K562 (cell line): ENCODE measurements around the gene STOML3. TPM values are rescaled to one million over a fixed set of nuclear protein-coding genes. Genes with fewer than 3 reads are reported as not detected.

Experiments
- FIP1L1 ChIP-seq: fragments of 200-400 bp; formaldehyde crosslinking; IDR thresholded peaks from 2 replicates; pipeline ENCODE4 v1.6.1; 2018; ENCODE audit warnings: mild to moderate bottlenecking, low read depth, low read length; ENCODE audit not compliant: poor library complexity, severe bottlenecking
- HDAC2 ChIP-seq: fragments of 450-650 bp; IDR thresholded peaks from 2 replicates; pipeline ENCODE4 v1.6.1; 2016; ENCODE audit warnings: mild to moderate bottlenecking
- MEIS2 ChIP-seq: fragments of 450-650 bp; IDR thresholded peaks from 2 replicates; pipeline ENCODE4 v1.6.1; 2014; ENCODE audit warnings: mild to moderate bottlenecking; ENCODE audit not compliant: partially characterized antibody
- MTA3 ChIP-seq: fragments of 450-650 bp; formaldehyde crosslinking; IDR thresholded peaks from 2 replicates; pipeline ENCODE4 v1.6.1; 2017; ENCODE audit warnings: mild to moderate bottlenecking, borderline replicate concordance
- NCOA1 ChIP-seq: fragments of 450-650 bp; IDR thresholded peaks from 2 replicates; pipeline ENCODE4 v1.6.1; 2016; ENCODE audit warnings: low read depth
- NCOA4 ChIP-seq: fragments of 450-650 bp; IDR thresholded peaks from 2 replicates; pipeline ENCODE4 v1.6.1; 2018; ENCODE audit warnings: mild to moderate bottlenecking; ENCODE audit not compliant: partially characterized antibody
- NR2C2 ChIP-seq, 2 experiments: fragments of 200-800 bp in 1 of 2; sonication (Bioruptor generic) in 1 of 2; sonication (generic) in 1 of 2; formaldehyde crosslinking in 1 of 2; IDR thresholded peaks; 2 replicates each; pipeline versions ENCODE4 v1.6.1 to v1.8.0; 2016 to 2022; ENCODE audit warnings: mild to moderate bottlenecking in 1 of 2, missing compliant biosample characterization in 1 of 2, missing genetic modification characterization in 1 of 2, missing genetic modification reagents in 1 of 2
- PTBP1 ChIP-seq: fragments of 200-400 bp; formaldehyde crosslinking; IDR thresholded peaks from 2 replicates; pipeline ENCODE4 v1.6.1; 2017; ENCODE audit warnings: low read depth, low read length
- SFPQ ChIP-seq: fragments of 200-400 bp; formaldehyde crosslinking; IDR thresholded peaks from 2 replicates; pipeline ENCODE4 v1.6.1; 2017; ENCODE audit warnings: mild to moderate bottlenecking, low read depth, low read length, moderate library complexity
- SMC3 ChIP-seq: conservative IDR thresholded peaks from 2 replicates; pipeline ENCODE4 v1.6.1; 2011; ENCODE audit warnings: low read depth, low read length, improper control_type of control experiment; ENCODE audit not compliant: insufficient read depth
- U2AF2 ChIP-seq: fragments of 200-400 bp; formaldehyde crosslinking; optimal IDR thresholded peaks from 2 replicates; pipeline ENCODE3; 2017; ENCODE audit warnings: low read depth, mild to moderate bottlenecking, low read length
- WHSC1 ChIP-seq: IDR thresholded peaks from one replicate; pipeline ENCODE4 v1.6.1; 2012; ENCODE audit warnings: low read length, control low read depth, inconsistent platforms
- XRCC5 ChIP-seq: fragments of 200-400 bp; formaldehyde crosslinking; IDR thresholded peaks from 2 replicates; pipeline ENCODE4 v1.6.1; 2017; ENCODE audit warnings: low read depth, mild to moderate bottlenecking, low read length
- ZBTB40 ChIP-seq, 2 experiments: fragments of 450-650 bp in 1 of 2; sonication (generic) in 1 of 2; formaldehyde crosslinking in 1 of 2; IDR thresholded peaks; 2 replicates each; pipeline versions ENCODE4 v1.7.1 to v1.9.0; 2016 to 2022; ENCODE audit warnings: inconsistent platforms in 1 of 2, mild to moderate bottlenecking in 1 of 2, missing genetic modification reagents in 1 of 2
- ZNF12 ChIP-seq: sonication (generic); formaldehyde crosslinking; IDR thresholded peaks from 2 replicates; pipeline ENCODE4 v1.4.0; 2020; ENCODE audit warnings: mild to moderate bottlenecking, missing genetic modification reagents
- ZNF780A ChIP-seq: fragments of 250-450 bp; sonication (Bioruptor Pico); IDR thresholded peaks from 2 replicates; pipeline ENCODE4 v1.5.0; 2021; ENCODE audit warnings: mild to moderate bottlenecking
- ZNF785 ChIP-seq: fragments of 250-450 bp; sonication (Bioruptor Pico); IDR thresholded peaks from 2 replicates; pipeline ENCODE4 v1.4.0; 2020; ENCODE audit warnings: mild to moderate bottlenecking
- polyA plus RNA-seq, 8 experiments: library from polyadenylated mRNA; depleted of rRNA in 4 of 8; stranded (reverse) in 5 of 8; unstranded in 3 of 8; fragments of >200 nt; fragmentation: Nextera tagmentation in 2 of 8; fragmentation: Illumina TruSeq in 1 of 8; extraction: Ambion mirVana in 2 of 8; extraction: Trizol in 1 of 8; gene quantifications; 2 replicates each; pipeline versions ENCODE4 v1.2.1 to v1.2.3, GENCODE V29; 2011 to 2014; ENCODE audit warnings: inconsistent platforms in 1 of 8, missing spikeins in 1 of 8
- total RNA-seq, 7 experiments: library from RNA; depleted of rRNA in 6 of 7; stranded (reverse); fragments of >200 nt in 6 of 7; fragmentation: Illumina TruSeq in 2 of 7; extraction: Trizol in 2 of 7; gene quantifications; 2 replicates each; pipeline versions ENCODE4 v1.2.1 to v1.2.3, GENCODE V29; 2011 to 2021; ENCODE audit warnings: low replicate concordance in 1 of 7

STOML3 gene
- total and polyA plus RNA-seq, 9 of the 15 experiments (the other 6 are each of a cell fraction or from before 2014, with no cell fraction given): 0.04 TPM; not detected in 8

- no peak for TF ChIP-seq FIP1L1
- no peak for TF ChIP-seq MEIS2
- no peak for TF ChIP-seq ZNF785 (CRISPR knock-in tag)
- TF ChIP-seq HDAC2: peak; percentile 66; the same call in 1 of the 2 replicates
- TF ChIP-seq ZBTB40 (IDR thresholded peaks at IDR 0.05): peak; percentile 75
- TF ChIP-seq ZBTB40 (CRISPR knock-in tag; IDR thresholded peaks at IDR 0.05): no peak
- TF ChIP-seq PTBP1: no peak
- no peak for TF ChIP-seq NCOA4
- no peak for TF ChIP-seq SFPQ
- TF ChIP-seq NCOA1: no peak
- TF ChIP-seq U2AF2: no peak
- TF ChIP-seq WHSC1: no peak
- no peak for TF ChIP-seq MTA3
- no peak for TF ChIP-seq SMC3
- no peak for TF ChIP-seq NR2C2 (CRISPR knock-in tag; IDR thresholded peaks at IDR 0.05)
- peak; percentile 68 for TF ChIP-seq NR2C2 (tag; IDR thresholded peaks at IDR 0.05)
- TF ChIP-seq ZNF780A (CRISPR knock-in tag): no peak
- TF ChIP-seq XRCC5: peak; percentile 50; the same call in 1 of the 2 replicates
- no peak for TF ChIP-seq ZNF12 (CRISPR knock-in tag)
Measured at GRCh38 chr13:39037880-39038568, 47.4 kb upstream of the STOML3 start, which contains the start of the genes NHLRC3 and PROSER1 (continued).
